Activated CD4-positive, alpha-beta T cell treated with anti-CD3 and anti-CD28 coated beads for 1 hour (primary cell): Measurements from ENCODE around the gene VIPR2.

Experiments used
- DNase-seq: peaks from one replicate; pipeline ENCODE4 v3.0.0-alpha.2; 2020

The VIPR2 gene

GRCh38 chr7:159118197-159118595, 26.5 kb downstream of the VIPR2 start:
- no peak for DNase-seq

- no peak for DNase-seq
Observed at GRCh38 chr7:159117366-159118196, 27.1 kb downstream of the VIPR2 start.

GRCh38 chr7:159116581-159117339, 27.9 kb downstream of the VIPR2 start:
- no peak for DNase-seq

- no peak for DNase-seq
Observed at GRCh38 chr7:159115601-159116501, 28.8 kb downstream of the VIPR2 start.

GRCh38 chr7:159114981-159115380, 29.7 kb downstream of the VIPR2 start:
- DNase-seq: no peak

- no peak for DNase-seq
Observed at GRCh38 chr7:159114096-159114495, 30.6 kb downstream of the VIPR2 start.

GRCh38 chr7:159113056-159113455, 31.6 kb downstream of the VIPR2 start:
- DNase-seq: no peak

- no peak for DNase-seq
Observed at GRCh38 chr7:159112136-159113011, 32.3 kb downstream of the VIPR2 start.

- DNase-seq: no peak
Observed at GRCh38 chr7:159109653-159110035, 35.0 kb downstream of the VIPR2 start.

GRCh38 chr7:159108941-159109652, 35.6 kb downstream of the VIPR2 start:
- no peak for DNase-seq

- no peak for DNase-seq
Observed at GRCh38 chr7:159108491-159108890, 36.2 kb downstream of the VIPR2 start.

GRCh38 chr7:159107161-159107892, 37.3 kb downstream of the VIPR2 start:
- DNase-seq: no peak

- DNase-seq: no peak
Observed at GRCh38 chr7:159105832-159106811, 38.5 kb downstream of the VIPR2 start.

- no peak for DNase-seq
Observed at GRCh38 chr7:159105066-159105780, 39.4 kb downstream of the VIPR2 start.

GRCh38 chr7:159104188-159104920, 40.3 kb downstream of the VIPR2 start:
- no peak for DNase-seq

GRCh38 chr7:159103382-159104187, 41.1 kb downstream of the VIPR2 start:
- no peak for DNase-seq
